PC-9 (cell line): Measurements from ENCODE around the gene PILRA. TPM values are rescaled to one million over a fixed set of nuclear protein-coding genes. Genes with fewer than 3 reads are reported as not detected.

ENCODE experiments used
- BruUV-seq: library from RNA; stranded (reverse); fragments of 400-500 nt; replicated peaks from 2 replicates; lab custom pipeline; 2021; lab: Mats Ljungman, UMichigan
- CTCF ChIA-PET: fragments of 300-600 bp; sonication (Branson Sonifier 250); formaldehyde crosslinking; loops from one replicate; lab custom pipeline; 2022; ENCODE audit warnings: antibody characterized with exemption; lab: Charles Lee
- POLR2A ChIA-PET: fragments of 300-600 bp; sonication (Branson Sonifier 250); formaldehyde crosslinking; loops from one replicate; lab custom pipeline; 2022; ENCODE audit warnings: antibody characterized with exemption; ENCODE audit not compliant: unreplicated experiment; lab: Charles Lee
- DNase-seq, 2 experiments: peaks; one replicate each; pipeline versions ENCODE4 v3.0.0 to v3.0.0-alpha.2; 2015 to 2022; ENCODE audit warnings: mixed read lengths in 1 of 2
- H2AFZ ChIP-seq: fragments of 200-600 bp; sonication (generic); 2 replicates; pipeline ENCODE4 v1.8.1; 2017; ENCODE audit warnings: antibody characterized with exemption
- H3F3A ChIP-seq: fragments of 200-600 bp; sonication (generic); 2 replicates; pipeline ENCODE4 v1.8.1; 2017; ENCODE audit warnings: antibody characterized with exemption, mild to moderate bottlenecking, low read depth; ENCODE audit not compliant: insufficient read depth
- H3K27ac ChIP-seq: fragments of 200-600 bp; sonication (generic); 2 replicates; pipeline ENCODE4 v1.6.1; 2016; ENCODE audit warnings: mixed run types
- H3K27me3 ChIP-seq: fragments of 200-600 bp; sonication (generic); 2 replicates; pipeline ENCODE4 v1.6.1; 2016; ENCODE audit warnings: low read depth, mixed run types; ENCODE audit not compliant: insufficient read depth
- H3K36me3 ChIP-seq: fragments of 200-600 bp; sonication (generic); 2 replicates; pipeline ENCODE4 v1.6.1; 2016; ENCODE audit warnings: low read depth, mixed run types
- H3K4me1 ChIP-seq: fragments of 200-600 bp; sonication (generic); replicated peaks from 2 replicates; pipeline ENCODE4 v1.6.1; 2016; ENCODE audit warnings: mixed run types; ENCODE audit not compliant: insufficient read depth
- H3K4me2 ChIP-seq: fragments of 200-600 bp; sonication (generic); 2 replicates; pipeline ENCODE4 v1.6.1; 2017; ENCODE audit warnings: mixed run types
- H3K4me3 ChIP-seq: fragments of 200-600 bp; sonication (generic); 2 replicates; pipeline ENCODE4 v1.6.1; 2016; ENCODE audit warnings: mixed run types
- H3K79me2 ChIP-seq: fragments of 200-600 bp; sonication (generic); 2 replicates; pipeline ENCODE4 v1.6.1; 2017; ENCODE audit warnings: low read depth, mixed run types
- H3K9me2 ChIP-seq: fragments of 200-600 bp; sonication (generic); 2 replicates; pipeline ENCODE4 v1.8.1; 2017; ENCODE audit warnings: mild to moderate bottlenecking; ENCODE audit not compliant: insufficient read depth
- H3K9me3 ChIP-seq: fragments of 200-600 bp; sonication (generic); 2 replicates; pipeline ENCODE4 v1.8.1; 2016; ENCODE audit warnings: low read depth; ENCODE audit not compliant: insufficient read depth
- H4K20me1 ChIP-seq: fragments of 200-600 bp; sonication (generic); 2 replicates; pipeline ENCODE4 v1.8.1; 2017; ENCODE audit not compliant: insufficient read depth
- CTCF ChIP-seq: fragments of 200-600 bp; sonication (generic); conservative IDR thresholded peaks from 2 replicates; pipeline ENCODE4 v1.6.1; 2017; ENCODE audit warnings: mixed run types, antibody characterized with exemption, mild to moderate bottlenecking, moderate library complexity
- EZH2 ChIP-seq: fragments of 200-600 bp; sonication (generic); IDR thresholded peaks from 2 replicates; pipeline ENCODE4 v1.8.0; 2017; ENCODE audit warnings: antibody characterized with exemption, low read depth
- intact Hi-C: fragments of 100-400 bp; cut with micrococcal nuclease; formaldehyde crosslinking; loops from one replicate; pipeline ENCODE4 v1.10.0; 2022; ENCODE audit not compliant: unreplicated experiment
- total RNA-seq: library from RNA; stranded (reverse); gene quantifications from 2 replicates; pipeline ENCODE4 v1.2.3, GENCODE V29; 2021

The PILRA gene
- total RNA-seq, 1 experiment from 2014 or later = 2.8 TPM

DNA sequence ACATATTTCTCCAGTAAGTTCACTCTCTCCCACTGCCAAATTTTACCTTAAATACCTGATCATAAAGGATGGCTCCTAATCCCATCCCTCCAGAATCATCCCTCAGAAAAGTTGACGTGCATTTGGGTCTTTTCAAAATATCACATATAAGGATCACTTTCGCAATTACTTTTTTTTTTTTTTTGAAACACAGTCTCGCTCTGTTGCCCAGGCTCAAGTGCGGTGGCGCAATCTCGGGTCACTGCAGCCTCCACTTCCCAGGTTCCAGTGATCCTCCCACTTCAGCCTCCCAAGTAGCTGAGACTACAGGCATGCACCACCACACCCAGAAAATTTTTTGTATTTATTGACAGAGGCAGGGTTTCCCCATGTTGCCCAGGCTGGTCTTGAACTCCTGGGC, 37.8 kb downstream of the PILRA start:
- no TSS peak for BruUV-seq

DNA sequence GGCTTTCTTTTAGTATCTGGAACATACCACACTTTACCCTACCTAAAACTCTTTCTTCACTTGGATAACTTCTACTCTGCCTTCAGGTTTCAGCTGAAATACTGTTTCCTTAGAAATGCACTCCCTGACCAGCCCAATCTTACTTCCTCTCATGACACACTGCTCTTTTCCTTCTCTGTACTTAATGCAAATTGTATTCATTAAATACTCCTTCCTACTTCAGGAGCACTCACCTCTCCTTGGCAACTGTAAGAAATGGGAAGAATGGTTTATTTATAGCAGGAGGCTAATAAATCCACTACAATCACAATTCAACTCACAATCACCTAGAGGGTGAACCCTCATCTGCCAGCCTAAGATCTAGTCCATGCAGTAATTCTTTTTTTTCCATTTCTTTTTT, 40.1 kb downstream of the PILRA start:
- Histone ChIP-seq H3K27ac (no peak overlapping the region), H3K9me3 (no peaks in the 10 kb centered on the region), H3K79me2 (no peaks in the 10 kb centered on the region), H2AFZ (no peak overlapping the region), H3K4me2 (no peak overlapping the region), H3K4me1 (no peaks in the 10 kb centered on the region), H3K4me3 (no peak overlapping the region), H3K36me3 (no peaks in the 10 kb centered on the region), H3K9me2 (no peaks in the 10 kb centered on the region), H3K27me3 (no peaks in the 10 kb centered on the region), H3F3A (no peaks in the 10 kb centered on the region), H4K20me1 (no peaks in the 10 kb centered on the region)
- CTCF ChIA-PET = no interaction called here
- TF ChIP-seq EZH2 (no peak), CTCF (no peak)
- no TSS peak for BruUV-seq
- intact Hi-C loops = no loop called here
- POLR2A ChIA-PET = no interaction called here
- DNase-seq = no peak

More for the DNA sequence above, 37.8 kb downstream of the PILRA start:
- H4K20me1 ChIP-seq = no peaks in the 10 kb centered on the region
- H3K36me3 ChIP-seq = no peaks in the 10 kb centered on the region
- H2AFZ ChIP-seq = no peak overlapping the region
- ChIA-PET POLR2A (no interaction called here), CTCF (no interaction called here)
- no peaks in the 10 kb centered on the region for H3K4me1 ChIP-seq
- H3K4me3 ChIP-seq = no peak overlapping the region
- no peaks in the 10 kb centered on the region for H3K27me3 ChIP-seq
- H3K27ac ChIP-seq = no peak overlapping the region
- H3K79me2 ChIP-seq = no peaks in the 10 kb centered on the region
- no peaks in the 10 kb centered on the region for H3K9me2 ChIP-seq
- H3K9me3 ChIP-seq = no peaks in the 10 kb centered on the region
- no peaks in the 10 kb centered on the region for H3F3A ChIP-seq
- TF ChIP-seq EZH2 = no peak
- no peak for TF ChIP-seq CTCF
- no peak overlapping the region for H3K4me2 ChIP-seq
- no peak for DNase-seq
- intact Hi-C loops = no loop called here

GRCh38 chr7:100413889-100414288, 40.6 kb downstream of the PILRA start:
- CTCF ChIA-PET = no interaction called here
- no TSS peak for BruUV-seq
- H3K27me3 ChIP-seq = no peaks in the 10 kb centered on the region
- H3K4me2 ChIP-seq = no peak overlapping the region
- POLR2A ChIA-PET = no interaction called here
- H3K79me2 ChIP-seq = no peaks in the 10 kb centered on the region
- intact Hi-C loops = no loop called here
- H2AFZ ChIP-seq = no peak overlapping the region
- no peaks in the 10 kb centered on the region for H4K20me1 ChIP-seq
- TF ChIP-seq CTCF = no peak
- TF ChIP-seq EZH2 = no peak
- no peaks in the 10 kb centered on the region for H3K36me3 ChIP-seq
- H3K4me1 ChIP-seq = no peaks in the 10 kb centered on the region
- no peaks in the 10 kb centered on the region for H3K9me2 ChIP-seq
- no peak overlapping the region for H3K4me3 ChIP-seq
- H3K27ac ChIP-seq = no peak overlapping the region
- 0 out of 2 replicates have a peak, but pooled peaks cover under 1% of the 10 kb centered on the region for H3F3A ChIP-seq
- no peaks in the 10 kb centered on the region for H3K9me3 ChIP-seq
- DNase-seq = no peak
